BJ (cell line): ENCODE data around the gene FBP1. TPM values are rescaled to one million over a fixed set of nuclear protein-coding genes. Genes with fewer than 3 reads are reported as not detected.

Source experiments
- CTCF ChIA-PET: fragments of 350-600 bp; formaldehyde crosslinking; extraction: SDS; loops from one replicate; lab custom pipeline; 2021; ENCODE audit warnings: antibody characterized with exemption, inconsistent platforms; lab: Yijun Ruan, JAX
- POLR2A ChIA-PET: fragments of 300-600 bp; sonication (Branson Sonifier 250); formaldehyde crosslinking; extraction: SDS; loops from one replicate; lab custom pipeline; 2021; ENCODE audit warnings: antibody characterized with exemption; lab: Charles Lee
- DNase-seq: peaks from one replicate; pipeline ENCODE4 v3.0.0-alpha.2; 2011; ENCODE audit warnings: low read depth
- H3K27me3 ChIP-seq: 2 replicates; pipeline ENCODE4 v1.6.0; 2011; ENCODE audit warnings: low read length; ENCODE audit not compliant: control insufficient read depth, insufficient read depth
- H3K36me3 ChIP-seq: 2 replicates; pipeline ENCODE4 v1.5.1; 2011; ENCODE audit warnings: low read length; ENCODE audit not compliant: control insufficient read depth, insufficient read depth
- H3K4me3 ChIP-seq: 2 replicates; pipeline ENCODE4 v1.5.1; 2011; ENCODE audit warnings: low read depth, mild to moderate bottlenecking, control low read depth, low read length
- CTCF ChIP-seq: IDR thresholded peaks from 2 replicates; pipeline ENCODE4 v1.5.1; 2011; ENCODE audit warnings: low read depth, mild to moderate bottlenecking, control low read depth, inconsistent platforms, low read length, moderate library complexity; ENCODE audit not compliant: insufficient read depth
- polyA plus RNA-seq: library from polyadenylated mRNA; depleted of rRNA; stranded (reverse); fragments of >200 nt; gene quantifications from 2 replicates; pipeline ENCODE4 v1.2.3, GENCODE V29; 2011

Gene FBP1
- polyA plus RNA-seq, 1 experiment = 0.15 TPM

GRCh38 chr9:94666364-94667099, 27.2 kb upstream of the FBP1 start:
- TF ChIP-seq CTCF = no peak
- ChIA-PET CTCF (interaction anchor here (1.0 to 20.6 kb wide), 4 partner anchors 10 to 495 kb away, joined by 3 to 377 read pairs (median 14); no protein-coding TSS in a partner anchor), POLR2A (no interaction called here)
- H3K36me3 ChIP-seq = no peaks in the 10 kb centered on the region
- DNase-seq = no peak
- no peak overlapping the region for H3K4me3 ChIP-seq
- no peaks in the 10 kb centered on the region; the same call in 1 of the 2 replicates for H3K27me3 ChIP-seq

DNA sequence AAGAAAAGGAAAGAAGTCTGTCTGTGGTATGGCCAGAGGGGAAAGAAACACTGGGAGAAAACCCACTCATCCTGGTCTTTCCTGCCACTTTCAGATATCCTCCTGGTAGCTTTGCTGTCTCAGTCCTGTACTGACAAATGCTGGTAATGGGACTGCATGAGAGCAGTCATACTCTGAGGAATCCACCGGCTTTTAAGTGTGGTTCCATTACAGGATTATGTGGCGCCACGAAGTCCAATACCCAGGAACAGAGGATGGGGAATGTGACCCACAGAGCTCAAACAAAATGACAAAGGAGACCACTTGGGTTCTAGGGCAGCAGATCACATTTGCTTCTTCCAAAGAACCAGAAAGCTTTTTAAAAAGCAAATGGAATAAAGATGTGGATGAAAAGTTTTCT, 26.3 kb upstream of the FBP1 start:
- H3K27me3 ChIP-seq = no peaks in the 10 kb centered on the region; the same call in 1 of the 2 replicates
- no peak for DNase-seq
- no peaks in the 10 kb centered on the region for H3K36me3 ChIP-seq
- ChIA-PET POLR2A (no interaction called here), CTCF (interaction anchor here (1.0 to 20.6 kb wide), 2 partner anchors 426 to 464 kb away, joined by 3 to 377 read pairs; no protein-coding TSS in a partner anchor)
- no peak overlapping the region for H3K4me3 ChIP-seq
- TF ChIP-seq CTCF = no peak

GRCh38 chr9:94664801-94665200, 25.5 kb upstream of the FBP1 start:
- ChIA-PET CTCF (interaction anchor here (1.0 kb wide), 1 partner anchor 43 kb away, joined by 3 read pairs; no protein-coding TSS in a partner anchor), POLR2A (no interaction called here)
- no peak for TF ChIP-seq CTCF

DNA sequence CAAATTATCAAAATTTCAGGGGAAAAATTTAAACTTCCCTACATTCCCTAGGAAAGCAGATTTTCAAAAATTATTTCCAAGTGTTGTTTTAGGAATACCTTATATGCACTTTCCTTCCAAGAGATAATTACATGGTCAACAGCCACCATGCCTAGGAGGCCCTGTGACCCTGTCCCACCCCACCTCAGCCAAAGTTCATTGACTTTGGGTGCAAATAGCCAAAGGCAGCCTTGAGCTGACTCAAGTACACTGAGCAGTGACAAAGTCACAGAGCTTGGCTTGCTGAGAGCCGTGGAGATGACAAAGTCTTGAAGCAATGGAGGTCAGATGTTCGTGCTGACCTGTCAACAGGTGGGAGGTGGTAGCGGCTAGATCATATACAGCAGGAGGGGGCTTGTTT, 24.3 kb upstream of the FBP1 start:
- Histone ChIP-seq H3K36me3 (no peaks in the 10 kb centered on the region), H3K4me3 (no peak overlapping the region), H3K27me3 (no peaks in the 10 kb centered on the region; the same call in 1 of the 2 replicates)
- CTCF ChIA-PET = interaction anchor here (0.6 to 1.0 kb wide), 3 partner anchors 41 to 485 kb away, joined by 3 read pairs; no protein-coding TSS in a partner anchor
- no peak for DNase-seq
- POLR2A ChIA-PET = no interaction called here
- TF ChIP-seq CTCF = no peak

More at GRCh38 chr9:94664801-94665200, 25.5 kb upstream of the FBP1 start:
- Histone ChIP-seq H3K4me3 (no peak overlapping the region), H3K36me3 (no peaks in the 10 kb centered on the region), H3K27me3 (no peaks in the 10 kb centered on the region; the same call in 1 of the 2 replicates)
- no peak for DNase-seq

DNA sequence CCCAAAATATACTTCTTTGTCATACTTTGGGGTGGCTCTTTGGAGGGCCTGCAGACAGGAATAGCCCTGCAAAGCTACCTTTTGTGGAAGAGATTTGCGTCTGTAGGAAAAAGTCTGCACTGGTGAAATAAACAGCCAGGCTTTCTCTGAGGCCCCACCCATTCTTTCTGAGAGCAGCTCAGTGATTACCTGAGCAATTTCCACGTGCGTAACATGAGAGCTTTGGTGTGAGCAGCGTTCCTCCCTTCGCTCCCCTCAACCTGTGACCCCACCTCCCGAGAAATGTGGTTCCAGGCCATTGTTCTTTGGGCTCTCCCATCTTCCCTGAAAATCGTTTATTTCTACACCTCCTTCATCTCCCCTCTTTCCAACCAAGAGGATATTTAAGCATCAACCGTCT, 23.8 kb upstream of the FBP1 start:
- POLR2A ChIA-PET = no interaction called here
- Histone ChIP-seq H3K36me3 (no peaks in the 10 kb centered on the region), H3K27me3 (no peaks in the 10 kb centered on the region; the same call in 1 of the 2 replicates), H3K4me3 (no peak overlapping the region)
- CTCF ChIA-PET = interaction anchor here (0.6 to 0.9 kb wide), 2 partner anchors 407 to 486 kb away, joined by 3 read pairs; no protein-coding TSS in a partner anchor
- DNase-seq = no peak
- no peak for TF ChIP-seq CTCF
